ENCODE results near the gene ABCD3. TPM values are rescaled to one million over a fixed set of nuclear protein-coding genes. Genes with fewer than 3 reads are reported as not detected.

ABCD3 gene
- total and polyA plus RNA-seq, 7 donors, result 15.8 to 48.5 (median 37.7) TPM

DNA sequence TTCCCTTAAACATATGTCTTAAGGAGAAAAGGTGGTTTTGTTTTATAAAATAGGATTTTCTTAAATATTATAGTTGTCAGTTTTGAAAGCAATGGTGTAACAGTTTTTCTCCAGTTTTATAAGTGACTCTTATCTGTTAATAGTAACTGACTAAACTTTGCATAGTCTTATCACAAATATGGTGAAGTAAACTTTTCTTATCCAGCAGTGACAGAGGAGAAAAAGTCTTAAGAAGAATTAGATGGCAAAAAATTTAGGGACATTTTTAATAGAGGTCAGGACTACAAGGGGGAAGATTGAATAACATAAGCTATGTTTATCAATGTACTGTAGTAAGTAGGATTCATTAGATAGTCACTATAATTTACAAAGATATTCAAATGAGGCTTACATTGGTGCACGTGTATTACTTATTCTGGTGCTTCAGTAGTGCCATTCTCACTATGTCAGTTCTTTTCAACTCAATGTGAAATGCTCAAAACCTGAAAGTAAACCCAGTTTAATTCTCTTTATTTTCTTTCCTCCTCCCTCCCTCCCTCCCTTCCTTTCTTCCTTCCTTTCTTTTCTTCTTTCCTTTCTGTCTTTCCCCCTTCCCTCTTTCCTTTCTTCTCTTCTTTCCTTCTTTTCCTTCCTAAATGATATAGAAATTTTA lies 97.2 kb downstream of the ABCD3 start:
- H3K27me3 ChIP-seq (ENCODE audit: insufficient read depth in 3 of 3, low read length in 2 of 3), result no peaks in the 10 kb centered on the region
- TF ChIP-seq CTCF (IDR thresholded peaks at IDR 0.05), result no peak
- no peak overlapping the region for H3K27ac ChIP-seq
- H3K4me3 ChIP-seq, result no peak overlapping the region
- no peaks in the 10 kb centered on the region for H3K9me3 ChIP-seq
- WGBS, 3 donors, result 81 to 88% (median 87%) methylated on average over 1 of the region's 1 CpG
- ATAC-seq (no peak), DNase-seq (no peak)
- H3K36me3 ChIP-seq (ENCODE audit: insufficient read depth in 1 of 2, low read depth in 1 of 2), result peaks cover 0 to 24% of the 10 kb centered on the region in 2 donors
- intact Hi-C loops (cut with DNase I), result no loop called here
- no peaks in the 10 kb centered on the region for H3K4me1 ChIP-seq

DNA sequence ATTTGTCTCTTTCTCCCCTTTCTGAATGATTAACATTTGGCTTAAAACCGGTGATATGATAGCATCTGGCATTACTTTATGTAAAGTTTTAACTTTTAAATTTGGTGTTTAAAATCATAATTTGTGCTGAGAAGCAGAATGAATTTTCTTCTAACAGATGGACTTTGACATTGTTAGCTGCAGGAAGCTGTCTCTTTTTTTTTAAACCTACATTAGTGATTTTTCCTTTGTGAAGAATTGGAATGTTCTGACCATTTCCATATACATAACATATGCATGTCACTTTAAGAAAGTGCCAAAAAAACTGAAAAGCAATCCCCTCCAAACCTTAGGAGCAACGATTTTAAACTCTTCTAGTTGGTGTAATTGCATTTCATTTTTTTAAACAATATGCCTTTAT lies 101.2 kb downstream of the ABCD3 start:
- no peak for TF ChIP-seq CTCF (IDR thresholded peaks at IDR 0.05)
- ATAC-seq (no peak), DNase-seq (no peak)
- Histone ChIP-seq H3K4me1 (no peaks in the 10 kb centered on the region), H3K4me3 (no peak overlapping the region), H3K36me3 (ENCODE audit: insufficient read depth in 1 of 2, low read depth in 1 of 2) (peaks cover 0 to 20% of the 10 kb centered on the region in 2 donors), H3K27ac (no peak overlapping the region), H3K27me3 (ENCODE audit: insufficient read depth in 3 of 3, low read length in 2 of 3) (no peaks in the 10 kb centered on the region), H3K9me3 (no peaks in the 10 kb centered on the region)
- 44 to 53% (median 45%) methylated on average over 2 of the region's 2 CpGs for WGBS, 3 donors
- intact Hi-C loops (cut with DNase I), result no loop called here

DNA sequence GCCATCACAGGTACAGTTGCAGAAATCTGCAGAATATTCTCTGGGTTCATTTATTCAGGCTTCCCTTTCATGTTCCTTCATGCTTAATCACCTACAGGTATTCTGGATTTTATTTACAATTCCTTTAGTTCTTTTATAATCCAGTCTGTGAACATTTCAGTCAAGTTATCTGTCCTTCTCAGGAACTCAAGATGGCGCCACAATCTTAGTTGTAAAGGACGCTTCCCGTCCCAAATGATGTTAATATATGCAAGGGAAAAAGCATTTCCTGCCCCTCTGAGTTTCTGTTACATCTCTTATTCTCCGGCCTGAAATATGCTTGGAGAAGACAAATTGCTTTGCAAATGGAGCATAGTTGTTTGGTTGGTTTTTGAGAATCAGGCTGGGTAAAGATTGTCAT lies 104.1 kb downstream of the ABCD3 start:
- H3K4me3 ChIP-seq, result no peak overlapping the region
- peaks cover 0 to 10% of the 10 kb centered on the region in 2 donors for H3K36me3 ChIP-seq (ENCODE audit: insufficient read depth in 1 of 2, low read depth in 1 of 2)
- peak; percentile 29 for TF ChIP-seq CTCF (IDR thresholded peaks at IDR 0.05)
- DNase-seq (no peak), ATAC-seq (peak in 1 of 4 donors; percentile 45)
- intact Hi-C loops (cut with DNase I), result loop anchor here in 1 of 2 donors (5.0 kb wide), 1 partner anchor 285 kb away; no protein-coding TSS in a partner anchor
- H3K9me3 ChIP-seq, result no peaks in the 10 kb centered on the region
- no peak overlapping the region for H3K27ac ChIP-seq
- no peaks in the 10 kb centered on the region for H3K4me1 ChIP-seq
- H3K27me3 ChIP-seq (ENCODE audit: insufficient read depth in 3 of 3, low read length in 2 of 3), result no peaks in the 10 kb centered on the region
- 18 to 27% (median 23%) methylated on average over 4 of the region's 4 CpGs for WGBS, 3 donors

- Histone ChIP-seq H3K27me3 (ENCODE audit: insufficient read depth in 3 of 3, low read length in 2 of 3) (no peaks in the 10 kb centered on the region), H3K4me3 (no peak overlapping the region), H3K36me3 (ENCODE audit: insufficient read depth in 1 of 2, low read depth in 1 of 2) (no peaks in the 10 kb centered on the region), H3K27ac (no peak overlapping the region), H3K4me1 (no peaks in the 10 kb centered on the region), H3K9me3 (no peaks in the 10 kb centered on the region)
- WGBS, 3 donors, result 80 to 90% (median 86%) methylated on average over 6 of the region's 6 CpGs
- ATAC-seq (no peak), DNase-seq (no peak)
- TF ChIP-seq CTCF (IDR thresholded peaks at IDR 0.05), result no peak
- intact Hi-C loops (cut with DNase I), result loop anchor here in 1 of 2 donors (5.0 kb wide), 1 partner anchor 283 kb away; no protein-coding TSS in a partner anchor
These were observed 106.3 kb downstream of the ABCD3 start for GRCh38 chr1:94524531-94524930.
